CD8-positive, alpha-beta memory T cell (primary cell): ENCODE measurements around the gene GIPC1. TPM values are rescaled to one million over a fixed set of nuclear protein-coding genes. Genes with fewer than 3 reads are reported as not detected.
A peak's percentile ranks its signal among the peaks of the same experiment; 100 is the strongest.

Experiments used
- CTCF ChIA-PET: fragments of 350-600 bp; sonication (Branson Sonifier 250); formaldehyde crosslinking; loops from one replicate; lab custom pipeline; 2021; ENCODE audit warnings: antibody characterized with exemption; lab: Charles Lee
- POLR2A ChIA-PET: fragments of 350-600 bp; sonication (Branson Sonifier 250); formaldehyde crosslinking; loops from one replicate; lab custom pipeline; 2021; ENCODE audit warnings: antibody characterized with exemption; lab: Charles Lee
- DNase-seq, 5 donors: peaks; one replicate each; pipeline versions ENCODE4 v3.0.0 to v3.0.0-alpha.2; 2020 to 2022; ENCODE audit warnings: mixed read lengths in 1 of 5
- H3K27ac ChIP-seq: one replicate; pipeline ENCODE4 v1.7.0; 2013; ENCODE audit warnings: low read depth, mild to moderate bottlenecking, low read length, moderate library complexity
- H3K27me3 ChIP-seq: 2 replicates; pipeline ENCODE4 v1.7.0; 2013; ENCODE audit warnings: low read length, mild to moderate bottlenecking; ENCODE audit not compliant: insufficient read depth, poor library complexity, severe bottlenecking
- H3K36me3 ChIP-seq: 2 replicates; pipeline ENCODE4 v1.7.0; 2013; ENCODE audit warnings: mild to moderate bottlenecking, low read length, moderate library complexity; ENCODE audit not compliant: insufficient read depth
- H3K4me1 ChIP-seq: 2 replicates; pipeline ENCODE4 v1.7.0; 2013; ENCODE audit warnings: mild to moderate bottlenecking, low read length, moderate library complexity; ENCODE audit not compliant: insufficient read depth
- H3K4me3 ChIP-seq: 2 replicates; pipeline ENCODE4 v1.7.0; 2013; ENCODE audit warnings: mild to moderate bottlenecking, low read length
- H3K9me3 ChIP-seq: 2 replicates; pipeline ENCODE4 v1.7.0; 2013; ENCODE audit warnings: mild to moderate bottlenecking, low read length
- H3K27ac Mint-ChIP-seq, 8 donors: one replicate each; pipeline ENCODE4 v1.8.0; 2020 to 2021; ENCODE audit warnings: mixed read lengths in 8 of 8, mild to moderate bottlenecking in 6 of 8, inconsistent platforms in 3 of 8, moderate library complexity in 3 of 8
- H3K27me3 Mint-ChIP-seq, 2 donors: one replicate each; pipeline ENCODE4 v1.8.0; 2020 to 2021; ENCODE audit warnings: mixed read lengths in 2 of 2, mild to moderate bottlenecking in 1 of 2, moderate library complexity in 1 of 2
- H3K36me3 Mint-ChIP-seq, 3 donors: one replicate each; pipeline ENCODE4 v1.8.0; 2020 to 2021; ENCODE audit warnings: mixed read lengths in 3 of 3, inconsistent platforms in 1 of 3, mild to moderate bottlenecking in 1 of 3
- H3K4me1 Mint-ChIP-seq, 3 donors: one replicate each; pipeline ENCODE4 v1.8.0; 2020 to 2021; ENCODE audit warnings: mixed read lengths in 3 of 3, inconsistent platforms in 1 of 3, mild to moderate bottlenecking in 1 of 3
- H3K4me3 Mint-ChIP-seq, 7 donors: one replicate each; pipeline ENCODE4 v1.8.0; 2020 to 2021; ENCODE audit warnings: mixed read lengths in 7 of 7, mild to moderate bottlenecking in 6 of 7, moderate library complexity in 4 of 7, inconsistent platforms in 2 of 7
- H3K9me3 Mint-ChIP-seq, 5 donors: one replicate each; pipeline ENCODE4 v1.8.0; 2020 to 2022; ENCODE audit warnings: mixed read lengths in 5 of 5, mild to moderate bottlenecking in 3 of 5, moderate library complexity in 2 of 5, inconsistent platforms in 1 of 5
- polyA plus RNA-seq: library from polyadenylated mRNA; unstranded; fragments of 300-500 nt; fragmentation: Illumina TruSeq; gene quantifications from one replicate; pipeline ENCODE4 v1.2.3, GENCODE V29; 2021
- total RNA-seq, 2 experiments: library from RNA; stranded (reverse); gene quantifications; one replicate each; pipeline ENCODE4 v1.2.3, GENCODE V29; 2021

GIPC1 gene
- total and polyA plus RNA-seq, 3 experiments from 2014 or later = 32.7 to 43.4 (median 36.7) TPM

- H3K4me1 Mint-ChIP-seq = peaks cover 16 to 29% (median 21%) of the 10 kb centered on the region in 3 donors
- ChIA-PET CTCF (interaction anchor here (0.7 to 5.7 kb wide), 35 partner anchors 9 to 705 kb away, joined by 3 to 29 read pairs (median 5); partner anchors contain the start of genes ADGRE5, ASF1B, C19orf53 and DNAJB1), POLR2A (interaction anchor here (0.6 to 0.7 kb wide), 2 partner anchors 109 to 705 kb away, joined by 4 to 5 read pairs; partner anchors contain the start of gene C19orf53)
- no peaks in the 10 kb centered on the region for H3K36me3 ChIP-seq
- H3K27me3 ChIP-seq = peaks cover 7% of the 10 kb centered on the region
- no peak overlapping the region for H3K27ac Mint-ChIP-seq
- no peak for DNase-seq
- no peaks in the 10 kb centered on the region for H3K9me3 Mint-ChIP-seq
- H3K27ac ChIP-seq = no peak overlapping the region
- H3K9me3 ChIP-seq = no peaks in the 10 kb centered on the region
- peaks cover 16% of the 10 kb centered on the region for H3K4me1 ChIP-seq
- peaks cover 13 to 14% of the 10 kb centered on the region in 2 donors for H3K27me3 Mint-ChIP-seq
- peaks cover 1 to 23% (median 7%) of the 10 kb centered on the region in 3 donors for H3K36me3 Mint-ChIP-seq
- H3K4me3 ChIP-seq = no peak overlapping the region
- no peak overlapping the region for H3K4me3 Mint-ChIP-seq
Measured at GRCh38 chr19:14479309-14479974, 16.5 kb downstream of the GIPC1 start.

- H3K27me3 ChIP-seq = peaks cover 15% of the 10 kb centered on the region
- peaks cover 16 to 19% of the 10 kb centered on the region in 2 donors for H3K27me3 Mint-ChIP-seq
- no peak overlapping the region for H3K4me3 ChIP-seq
- H3K4me1 ChIP-seq = peaks cover 20% of the 10 kb centered on the region
- H3K36me3 Mint-ChIP-seq = peaks cover 1 to 21% (median 7%) of the 10 kb centered on the region in 3 donors
- H3K9me3 Mint-ChIP-seq = no peaks in the 10 kb centered on the region
- no peak overlapping the region for H3K27ac Mint-ChIP-seq
- H3K27ac ChIP-seq = no peak overlapping the region
- H3K4me1 Mint-ChIP-seq = peaks cover 18 to 35% (median 25%) of the 10 kb centered on the region in 3 donors
- CTCF ChIA-PET = interaction anchor here (1.0 to 5.7 kb wide), 9 partner anchors 9 to 89 kb away, joined by 3 to 29 read pairs (median 8); partner anchors contain the start of gene DNAJB1
- H3K36me3 ChIP-seq = no peaks in the 10 kb centered on the region
- DNase-seq = no peak
- no peaks in the 10 kb centered on the region for H3K9me3 ChIP-seq
- H3K4me3 Mint-ChIP-seq = no peak overlapping the region
- POLR2A ChIA-PET = interaction anchor here (0.9 kb wide), 1 partner anchor 53 kb away, joined by 3 read pairs; no protein-coding TSS in a partner anchor
Measured at GRCh38 chr19:14478113-14478545, 17.8 kb downstream of the GIPC1 start.

- H3K4me1 Mint-ChIP-seq = peaks cover 21 to 41% (median 30%) of the 10 kb centered on the region in 3 donors
- H3K36me3 ChIP-seq = no peaks in the 10 kb centered on the region
- H3K4me3 Mint-ChIP-seq = peak overlapping the region in 1 of 7 donors; percentile 36
- H3K36me3 Mint-ChIP-seq = peaks cover 1 to 19% (median 7%) of the 10 kb centered on the region in 3 donors
- H3K9me3 ChIP-seq = no peaks in the 10 kb centered on the region
- H3K9me3 Mint-ChIP-seq = no peaks in the 10 kb centered on the region
- H3K4me1 ChIP-seq = peaks cover 25% of the 10 kb centered on the region
- CTCF ChIA-PET = interaction anchor here (1.4 to 5.7 kb wide), 5 partner anchors 11 to 48 kb away, joined by 3 to 29 read pairs (median 17); no protein-coding TSS in a partner anchor
- H3K27ac ChIP-seq = no peak overlapping the region
- no peak overlapping the region for H3K27ac Mint-ChIP-seq
- H3K27me3 Mint-ChIP-seq = peaks cover 19 to 25% of the 10 kb centered on the region in 2 donors
- no peak overlapping the region for H3K4me3 ChIP-seq
- POLR2A ChIA-PET = interaction anchor here (0.9 kb wide), 1 partner anchor 53 kb away, joined by 3 read pairs; no protein-coding TSS in a partner anchor
- peaks cover 20% of the 10 kb centered on the region for H3K27me3 ChIP-seq
- no peak for DNase-seq
Measured at GRCh38 chr19:14477418-14478112, 18.4 kb downstream of the GIPC1 start.

- Histone ChIP-seq H3K4me3 (no peak overlapping the region), H3K27ac (no peak overlapping the region), H3K9me3 (no peaks in the 10 kb centered on the region), H3K27me3 (peaks cover 23% of the 10 kb centered on the region), H3K4me1 (peaks cover 32% of the 10 kb centered on the region), H3K36me3 (no peaks in the 10 kb centered on the region)
- no peaks in the 10 kb centered on the region for H3K9me3 Mint-ChIP-seq
- peaks cover 19 to 25% of the 10 kb centered on the region in 2 donors for H3K27me3 Mint-ChIP-seq
- peaks cover 22 to 48% (median 30%) of the 10 kb centered on the region in 3 donors for H3K4me1 Mint-ChIP-seq
- peak overlapping the region in 6 of 8 donors; percentile 34 to 81 (median 62) for H3K27ac Mint-ChIP-seq
- POLR2A ChIA-PET = no interaction called here
- peaks cover 0 to 14% (median 7%) of the 10 kb centered on the region in 3 donors for H3K36me3 Mint-ChIP-seq
- CTCF ChIA-PET = interaction anchor here (3.8 to 5.7 kb wide), 2 partner anchors 28 to 45 kb away, joined by 17 to 29 read pairs; no protein-coding TSS in a partner anchor
- peak overlapping the region in 4 of 7 donors; percentile 4 to 49 (median 32) for H3K4me3 Mint-ChIP-seq
- peak in 4 of 5 donors; percentile 43 to 75 (median 58) for DNase-seq
Measured at GRCh38 chr19:14476673-14477401, 19.1 kb downstream of the GIPC1 start.

GRCh38 chr19:14476327-14476672, 19.6 kb downstream of the GIPC1 start:
- H3K9me3 ChIP-seq = no peaks in the 10 kb centered on the region
- peaks cover 23% of the 10 kb centered on the region for H3K27me3 ChIP-seq
- H3K4me3 Mint-ChIP-seq = peak overlapping the region in 5 of 7 donors; percentile 2 to 49 (median 22)
- DNase-seq = no peak
- peak overlapping the region in 5 of 8 donors; percentile 51 to 81 (median 64) for H3K27ac Mint-ChIP-seq
- H3K36me3 Mint-ChIP-seq = peaks cover 0 to 12% (median 7%) of the 10 kb centered on the region in 3 donors
- H3K4me1 Mint-ChIP-seq = peaks cover 22 to 50% (median 30%) of the 10 kb centered on the region in 3 donors
- no peaks in the 10 kb centered on the region for H3K36me3 ChIP-seq
- peaks cover 33% of the 10 kb centered on the region for H3K4me1 ChIP-seq
- POLR2A ChIA-PET = no interaction called here
- no peak overlapping the region for H3K4me3 ChIP-seq
- no peaks in the 10 kb centered on the region for H3K9me3 Mint-ChIP-seq
- CTCF ChIA-PET = no interaction called here
- peaks cover 19 to 25% of the 10 kb centered on the region in 2 donors for H3K27me3 Mint-ChIP-seq
- no peak overlapping the region for H3K27ac ChIP-seq

GRCh38 chr19:14475251-14476073, 20.5 kb downstream of the GIPC1 start, which contains the start of gene PTGER1:
PTGER1 (minus strand) TSS chr19:14475354; CDS start chr19:14474320, 1,034 bp downstream.
- Mint-ChIP-seq H3K27me3 (peaks cover 19 to 25% of the 10 kb centered on the region in 2 donors), H3K4me3 (peak within 1 kb of the TSS; percentile 23 to 64 (median 44)), H3K4me1 (peaks cover 20 to 46% (median 30%) of the 10 kb centered on the region in 3 donors), H3K27ac (peak within 1 kb of the TSS in 6 of 8 donors; percentile 16 to 64 (median 56)), H3K36me3 (peaks cover 0 to 19% (median 7%) of the 10 kb centered on the region in 3 donors), H3K9me3 (no peaks in the 10 kb centered on the region)
- no peak within 1 kb of the TSS for H3K27ac ChIP-seq
- H3K36me3 ChIP-seq = no peaks in the 10 kb centered on the region
- H3K27me3 ChIP-seq = peaks cover 23% of the 10 kb centered on the region
- POLR2A ChIA-PET = no interaction called here
- peaks cover 33% of the 10 kb centered on the region for H3K4me1 ChIP-seq
- DNase-seq = no peak
- no peaks in the 10 kb centered on the region for H3K9me3 ChIP-seq
- CTCF ChIA-PET = interaction anchor here (0.7 to 1.1 kb wide), 4 partner anchors 9 to 339 kb away, joined by 3 to 4 read pairs (median 3); partner anchors contain the start of gene ASF1B
- H3K4me3 ChIP-seq = no peak within 1 kb of the TSS
